Activated CD8-positive, alpha-beta T cell treated with anti-CD3 and anti-CD28 coated beads for 36 hours (primary cell): ENCODE measurements around the gene VPS16. TPM values are rescaled to one million over a fixed set of nuclear protein-coding genes. Genes with fewer than 3 reads are reported as not detected.

ENCODE experiments used
- ATAC-seq: fragments of 200-7000 bp; cut with Tn5 transposase; one replicate; pipeline ENCODE4 v1.10.0; 2021; ENCODE audit warnings: mild to moderate bottlenecking, moderate library complexity
- CTCF ChIA-PET: fragments of 350-600 bp; sonication (Branson Sonifier 250); formaldehyde crosslinking; loops from one replicate; lab custom pipeline; 2021; ENCODE audit warnings: antibody characterized with exemption; lab: Charles Lee
- POLR2A ChIA-PET: fragments of 350-600 bp; sonication (Branson Sonifier 250); formaldehyde crosslinking; loops from one replicate; lab custom pipeline; 2021; ENCODE audit warnings: antibody characterized with exemption; lab: Charles Lee
- DNase-seq: peaks from one replicate; pipeline ENCODE4 v3.0.0-alpha.2; 2020
- H3K27ac Mint-ChIP-seq: one replicate; pipeline ENCODE4 v1.8.0; 2021; ENCODE audit warnings: mild to moderate bottlenecking, mixed read lengths
- H3K27me3 Mint-ChIP-seq: one replicate; pipeline ENCODE4 v1.8.0; 2021; ENCODE audit warnings: mixed read lengths
- H3K36me3 Mint-ChIP-seq: one replicate; pipeline ENCODE4 v1.8.0; 2021; ENCODE audit warnings: low read depth, mixed read lengths
- H3K4me1 Mint-ChIP-seq: one replicate; pipeline ENCODE4 v1.8.0; 2021; ENCODE audit warnings: low read depth, mixed read lengths
- H3K4me3 Mint-ChIP-seq: one replicate; pipeline ENCODE4 v1.8.0; 2021; ENCODE audit warnings: mild to moderate bottlenecking, moderate library complexity, mixed read lengths
- H3K9me3 Mint-ChIP-seq: one replicate; pipeline ENCODE4 v1.8.0; 2021; ENCODE audit warnings: mixed read lengths
- intact Hi-C: fragments of 100-400 bp; cut with micrococcal nuclease; formaldehyde crosslinking; loops from one replicate; pipeline ENCODE4 v1.10.0; 2022
- total RNA-seq, 2 experiments: library from RNA; stranded (reverse); gene quantifications; one replicate each; pipeline ENCODE4 v1.2.3, GENCODE V29; 2021
- TF ChIP-seq, protein P1 (sequence below): fragments of 200-600 bp; IDR thresholded peaks from one replicate; pipeline ENCODE4 v1.8.0; 2022; ENCODE audit warnings: antibody characterized with exemption, mild to moderate bottlenecking

Gene VPS16
- total RNA-seq, 2 experiments from 2014 or later, result 34.5 to 38.7 TPM

GRCh38 chr20:2869381-2869780 is 28.8 kb downstream of the VPS16 start:
- no peaks in the 10 kb centered on the region for H3K9me3 Mint-ChIP-seq
- intact Hi-C loops, result loop anchor here (5.0 kb wide), 1 partner anchor 118 kb away; no protein-coding TSS in a partner anchor
- no peaks in the 10 kb centered on the region for H3K27me3 Mint-ChIP-seq
- no peak overlapping the region for H3K27ac Mint-ChIP-seq
- H3K4me3 Mint-ChIP-seq, result no peak overlapping the region
- ATAC-seq (no peak), DNase-seq (no peak)
- H3K36me3 Mint-ChIP-seq, result peaks cover 25% of the 10 kb centered on the region
- ChIA-PET POLR2A (no interaction called here), CTCF (no interaction called here)
- TF ChIP-seq, protein P1, sequence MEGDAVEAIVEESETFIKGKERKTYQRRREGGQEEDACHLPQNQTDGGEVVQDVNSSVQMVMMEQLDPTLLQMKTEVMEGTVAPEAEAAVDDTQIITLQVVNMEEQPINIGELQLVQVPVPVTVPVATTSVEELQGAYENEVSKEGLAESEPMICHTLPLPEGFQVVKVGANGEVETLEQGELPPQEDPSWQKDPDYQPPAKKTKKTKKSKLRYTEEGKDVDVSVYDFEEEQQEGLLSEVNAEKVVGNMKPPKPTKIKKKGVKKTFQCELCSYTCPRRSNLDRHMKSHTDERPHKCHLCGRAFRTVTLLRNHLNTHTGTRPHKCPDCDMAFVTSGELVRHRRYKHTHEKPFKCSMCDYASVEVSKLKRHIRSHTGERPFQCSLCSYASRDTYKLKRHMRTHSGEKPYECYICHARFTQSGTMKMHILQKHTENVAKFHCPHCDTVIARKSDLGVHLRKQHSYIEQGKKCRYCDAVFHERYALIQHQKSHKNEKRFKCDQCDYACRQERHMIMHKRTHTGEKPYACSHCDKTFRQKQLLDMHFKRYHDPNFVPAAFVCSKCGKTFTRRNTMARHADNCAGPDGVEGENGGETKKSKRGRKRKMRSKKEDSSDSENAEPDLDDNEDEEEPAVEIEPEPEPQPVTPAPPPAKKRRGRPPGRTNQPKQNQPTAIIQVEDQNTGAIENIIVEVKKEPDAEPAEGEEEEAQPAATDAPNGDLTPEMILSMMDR, result no peak
- peaks cover 61% of the 10 kb centered on the region for H3K4me1 Mint-ChIP-seq

GRCh38 chr20:2871111-2871465 is 30.5 kb downstream of the VPS16 start:
- Mint-ChIP-seq H3K4me3 (peak overlapping the region; percentile 56), H3K9me3 (no peaks in the 10 kb centered on the region), H3K27me3 (no peaks in the 10 kb centered on the region), H3K4me1 (peaks cover 61% of the 10 kb centered on the region), H3K36me3 (peaks cover 28% of the 10 kb centered on the region), H3K27ac (peak overlapping the region; percentile 81)
- intact Hi-C loops, result no loop called here
- TF ChIP-seq, protein P1, result no peak
- ChIA-PET CTCF (interaction anchor here (1.0 to 1.3 kb wide), 2 partner anchors 12 to 18 kb away, joined by 3 to 5 read pairs; no protein-coding TSS in a partner anchor), POLR2A (interaction anchor here (0.7 to 1.6 kb wide), 5 partner anchors 25 to 143 kb away, joined by 3 to 6 read pairs (median 3); partner anchors contain the start of genes PCED1A and VPS16)
- DNase-seq (no peak), ATAC-seq (no peak)

- peaks cover 26% of the 10 kb centered on the region for H3K36me3 Mint-ChIP-seq
- ATAC-seq, result peak; percentile 29
- intact Hi-C loops, result no loop called here
- ChIA-PET CTCF (interaction anchor here (1.0 to 1.3 kb wide), 4 partner anchors 13 to 57 kb away, joined by 3 to 5 read pairs (median 3); no protein-coding TSS in a partner anchor), POLR2A (interaction anchor here (0.5 to 2.2 kb wide), 9 partner anchors 18 to 654 kb away, joined by 3 to 10 read pairs (median 3); partner anchors contain the start of genes NOP56, PCED1A and VPS16)
- H3K4me3 Mint-ChIP-seq, result peak overlapping the region; percentile 82
- TF ChIP-seq, protein P1, result no peak
- no peaks in the 10 kb centered on the region for H3K27me3 Mint-ChIP-seq
- peak overlapping the region; percentile 94 for H3K27ac Mint-ChIP-seq
- H3K9me3 Mint-ChIP-seq, result no peaks in the 10 kb centered on the region
- H3K4me1 Mint-ChIP-seq, result peaks cover 60% of the 10 kb centered on the region
- peak; percentile 82 for DNase-seq
Measured at GRCh38 chr20:2871661-2872458, 31.3 kb downstream of the VPS16 start.

DNA sequence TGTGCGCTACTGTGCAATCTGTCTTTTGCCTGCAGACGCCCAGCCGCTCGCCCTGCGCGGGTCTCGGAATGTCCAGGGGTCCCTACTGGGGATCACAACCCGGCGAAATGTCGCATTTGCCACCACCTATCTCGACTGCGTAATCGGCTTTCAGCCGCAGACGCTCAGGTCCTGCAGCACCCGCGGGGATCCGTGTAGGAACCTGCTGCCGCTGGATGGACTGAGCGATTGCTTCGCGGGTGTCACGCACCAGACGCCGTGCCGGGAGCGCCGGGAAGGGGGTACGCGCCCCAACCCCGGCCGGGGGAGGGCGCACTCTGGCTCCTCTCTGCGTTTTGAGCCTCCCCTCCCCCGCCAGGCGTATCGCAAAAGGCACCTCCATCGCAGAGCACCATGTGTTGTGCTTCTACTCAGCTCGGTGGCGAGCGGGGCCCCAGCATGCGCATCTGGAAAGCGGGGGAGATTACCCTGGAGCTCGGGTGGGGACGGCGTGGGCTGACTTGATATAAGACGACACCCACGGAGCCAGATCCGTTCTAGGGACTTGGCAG is 32.0 kb downstream of the VPS16 start:
- intact Hi-C loops, result no loop called here
- Mint-ChIP-seq H3K4me1 (peaks cover 56% of the 10 kb centered on the region), H3K4me3 (peak overlapping the region; percentile 82), H3K9me3 (no peaks in the 10 kb centered on the region), H3K36me3 (peaks cover 26% of the 10 kb centered on the region), H3K27ac (peak overlapping the region; percentile 94), H3K27me3 (no peaks in the 10 kb centered on the region)
- POLR2A ChIA-PET, result interaction anchor here (0.6 to 2.2 kb wide), 16 partner anchors 8 to 653 kb away, joined by 3 to 10 read pairs (median 4); partner anchors contain the start of genes NOP56, PCED1A, SNRPB and VPS16
- TF ChIP-seq, protein P1, result peak; percentile 54
- ATAC-seq (peak; percentile 60), DNase-seq (peak; percentile 91)
- CTCF ChIA-PET, result interaction anchor here (1.0 kb wide), 3 partner anchors 20 to 56 kb away, joined by 3 read pairs; no protein-coding TSS in a partner anchor
